ENCODE data around the gene PDK3.

GRCh38 chrX:24478509-24478908 is 13.4 kb downstream of the PDK3 start:
- TF ChIP-seq CTCF (IDR thresholded peaks at IDR 0.05) (no peak), POLR2AphosphoS5 (IDR thresholded peaks at IDR 0.05) (no peak), POLR2A (IDR thresholded peaks at IDR 0.05) (no peak)
